Progenitor cell of endocrine pancreas (in vitro differentiated cells): ENCODE measurements around the gene NOP16. TPM values are rescaled to one million over a fixed set of nuclear protein-coding genes. Genes with fewer than 3 reads are reported as not detected.

Source experiments
- DNase-seq: peaks from one replicate; pipeline ENCODE4 v3.0.0; 2021; ENCODE audit warnings: low spot score; ENCODE audit not compliant: unreplicated experiment
- H3K27ac Mint-ChIP-seq: 2 replicates; pipeline ENCODE4 v1.8.0; 2021; ENCODE audit warnings: mild to moderate bottlenecking, moderate library complexity, mixed read lengths
- H3K27me3 Mint-ChIP-seq: 2 replicates; pipeline ENCODE4 v1.8.0; 2021; ENCODE audit warnings: mixed read lengths
- H3K36me3 Mint-ChIP-seq: 2 replicates; pipeline ENCODE4 v1.8.0; 2022; ENCODE audit warnings: mixed read lengths; ENCODE audit not compliant: insufficient read depth
- H3K4me1 Mint-ChIP-seq: 2 replicates; pipeline ENCODE4 v1.8.0; 2021; ENCODE audit warnings: low read depth, mixed read lengths
- H3K4me3 Mint-ChIP-seq: 2 replicates; pipeline ENCODE4 v1.8.0; 2021; ENCODE audit warnings: low read depth, mild to moderate bottlenecking, moderate library complexity, mixed read lengths
- H3K9me3 Mint-ChIP-seq: 2 replicates; pipeline ENCODE4 v1.8.0; 2021; ENCODE audit warnings: low read depth, mixed read lengths
- CTCF ChIP-seq: fragments of 200-600 bp; sonication (generic); IDR thresholded peaks from one replicate; pipeline ENCODE4 v1.5.0; 2021; ENCODE audit warnings: antibody characterized with exemption, mild to moderate bottlenecking; ENCODE audit not compliant: unreplicated experiment
- total RNA-seq: library from RNA; stranded (reverse); gene quantifications from 2 replicates; pipeline ENCODE4 v1.2.1, GENCODE V29; 2021

NOP16 gene
- total RNA-seq, 1 donor from 2014 or later = 21.9 TPM

DNA sequence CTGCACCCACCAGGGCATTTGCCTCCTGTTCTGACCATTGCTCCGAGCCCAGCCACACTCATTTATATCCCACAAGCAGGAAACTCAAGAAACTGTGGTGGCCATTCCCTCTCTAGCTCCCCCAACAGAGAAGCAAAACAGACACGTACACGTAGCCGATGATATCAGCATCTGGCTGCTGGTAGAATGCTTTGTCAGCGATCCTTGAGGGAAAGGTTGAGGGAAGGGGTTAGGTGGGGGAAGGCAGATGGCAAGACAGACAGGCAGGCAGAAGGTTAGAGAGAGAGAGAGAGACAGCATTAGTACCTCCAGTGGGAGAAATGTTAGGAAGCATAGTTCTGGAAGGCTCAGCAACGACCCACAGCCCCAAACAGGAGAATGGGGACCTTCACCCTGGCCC lies 7.9 kb upstream of the NOP16 start:
- peaks cover 2% of the 10 kb centered on the region for H3K4me1 Mint-ChIP-seq

GRCh38 chr5:176394881-176395675 lies 6.7 kb upstream of the NOP16 start:
- Mint-ChIP-seq H3K27ac (peak overlapping the region; percentile 11), H3K27me3 (no peaks in the 10 kb centered on the region), H3K4me3 (no peak overlapping the region), H3K36me3 (peaks cover 3% of the 10 kb centered on the region), H3K9me3 (no peaks in the 10 kb centered on the region), H3K4me1 (no peaks in the 10 kb centered on the region)
- DNase-seq = no peak
- no peak for TF ChIP-seq CTCF

More for the DNA sequence above, 7.9 kb upstream of the NOP16 start:
- Mint-ChIP-seq H3K4me3 (no peak overlapping the region), H3K36me3 (peaks cover 3% of the 10 kb centered on the region), H3K27me3 (no peaks in the 10 kb centered on the region), H3K9me3 (no peaks in the 10 kb centered on the region), H3K27ac (peak overlapping the region; percentile 72)
- TF ChIP-seq CTCF = no peak
- DNase-seq = no peak

GRCh38 chr5:176394096-176394495 lies 5.7 kb upstream of the NOP16 start:
- Mint-ChIP-seq H3K36me3 (peaks cover 2% of the 10 kb centered on the region), H3K9me3 (no peaks in the 10 kb centered on the region), H3K4me3 (no peak overlapping the region), H3K27me3 (no peaks in the 10 kb centered on the region), H3K4me1 (peaks cover 5% of the 10 kb centered on the region), H3K27ac (no peak overlapping the region)
- TF ChIP-seq CTCF = no peak
- DNase-seq = no peak

- DNase-seq = no peak
- no peak overlapping the region for H3K27ac Mint-ChIP-seq
- no peak for TF ChIP-seq CTCF
- H3K9me3 Mint-ChIP-seq = no peaks in the 10 kb centered on the region
- H3K4me3 Mint-ChIP-seq = no peak overlapping the region
- H3K36me3 Mint-ChIP-seq = no peaks in the 10 kb centered on the region
- H3K27me3 Mint-ChIP-seq = no peaks in the 10 kb centered on the region
- H3K4me1 Mint-ChIP-seq = peaks cover 9% of the 10 kb centered on the region
Measured at GRCh38 chr5:176392526-176392925, 4.1 kb upstream of the NOP16 start.

DNA sequence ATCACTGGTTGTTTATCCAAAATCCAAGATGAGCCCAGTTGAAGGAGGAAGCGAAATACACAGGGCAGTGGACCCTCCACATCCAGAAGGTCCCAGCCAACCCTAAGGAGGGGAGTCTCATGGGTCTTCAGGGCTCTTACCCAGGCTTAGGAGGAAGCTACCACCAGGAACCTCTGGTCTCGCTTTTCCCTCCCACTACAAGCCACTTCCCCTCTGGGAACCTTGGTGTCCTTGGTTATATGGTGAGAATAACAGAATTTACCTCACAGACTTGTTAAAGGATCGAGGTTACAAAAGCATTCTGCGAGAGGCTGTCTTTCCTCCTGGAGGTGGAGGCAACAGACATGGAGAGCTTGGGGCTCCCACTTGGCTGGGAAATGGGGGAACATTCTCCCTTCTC lies 3.6 kb upstream of the NOP16 start:
- Mint-ChIP-seq H3K27ac (no peak overlapping the region), H3K9me3 (no peaks in the 10 kb centered on the region), H3K36me3 (no peaks in the 10 kb centered on the region), H3K4me3 (no peak overlapping the region), H3K4me1 (peaks cover 13% of the 10 kb centered on the region), H3K27me3 (no peaks in the 10 kb centered on the region)
- TF ChIP-seq CTCF = no peak
- DNase-seq = no peak
